Head of caudate nucleus (tissue), 42 donors: Measurements from ENCODE around the gene TEX52.
A peak's percentile ranks its signal among the peaks of the same experiment; 100 is the strongest.
"Not testable (repeated sequence)": the region's sequence is repeated elsewhere in the genome, so short reads cannot be mapped to it uniquely, and the experiment has no call there.

ENCODE experiments used
- DNase-seq, 42 donors: peaks; one replicate each; pipeline versions ENCODE4 v3.0.0 to v3.0.0-alpha.2; 2020 to 2021; ENCODE audit warnings: mixed read lengths in 7 of 42
- intact Hi-C: fragments of 100-400 bp; cut with DNase I; formaldehyde crosslinking; loops from one replicate; pipeline ENCODE4 v1.15.0; 2022

Gene TEX52

GRCh38 chr12:2876431-2877046 lies 19.7 kb upstream of the TEX52 start:
- peak in 4 of 42 donors; percentile 9 to 44 (median 16) for DNase-seq
- intact Hi-C loops, result loop anchor here (10.0 kb wide), 1 partner anchor 82 kb away; the partner anchor contains the start of gene FKBP4

- intact Hi-C loops, DNase-seq: not testable (repeated sequence)
Measured at GRCh38 chr12:2868986-2869632, 12.3 kb upstream of the TEX52 start.

GRCh38 chr12:2864198-2864597 lies 7.4 kb upstream of the TEX52 start:
- intact Hi-C loops, result no loop called here
- DNase-seq, result peak in 1 of 42 donors; percentile 6

- intact Hi-C loops, DNase-seq: not testable (repeated sequence)
Measured at GRCh38 chr12:2863402-2863801, 6.6 kb upstream of the TEX52 start.

GRCh38 chr12:2862876-2863275 lies 6.0 kb upstream of the TEX52 start:
- DNase-seq, result no peak
- intact Hi-C loops, result no loop called here

- no peak for DNase-seq
- intact Hi-C loops, result no loop called here
Measured at GRCh38 chr12:2860170-2860569, 3.3 kb upstream of the TEX52 start.

- intact Hi-C loops, result loop anchor here (10.0 kb wide), 1 partner anchor 176 kb away; no protein-coding TSS in a partner anchor
- no peak for DNase-seq
Measured at GRCh38 chr12:2858944-2859421, 2.1 kb upstream of the TEX52 start.

GRCh38 chr12:2858334-2858733 lies 1.5 kb upstream of the TEX52 start:
- intact Hi-C loops, result loop anchor here (10.0 kb wide), 1 partner anchor 176 kb away; no protein-coding TSS in a partner anchor
- no peak for DNase-seq

GRCh38 chr12:2857576-2857975 lies 737 bp upstream of the TEX52 start:
- intact Hi-C loops, result loop anchor here (10.0 kb wide), 1 partner anchor 177 kb away; no protein-coding TSS in a partner anchor

GRCh38 chr12:2856051-2856450 lies 788 bp downstream of the TEX52 start:
- intact Hi-C loops, result loop anchor here (10.0 kb wide), 1 partner anchor 179 kb away; no protein-coding TSS in a partner anchor
- no peak for DNase-seq

More at GRCh38 chr12:2857576-2857975, 737 bp upstream of the TEX52 start:
- DNase-seq, result no peak

GRCh38 chr12:2855546-2855945 lies 1.3 kb downstream of the TEX52 start:
- DNase-seq, result no peak
- intact Hi-C loops, result loop anchor here (10.0 kb wide), 1 partner anchor 179 kb away; no protein-coding TSS in a partner anchor

GRCh38 chr12:2854669-2855453 lies 2.0 kb downstream of the TEX52 start:
- intact Hi-C loops, result loop anchor here (10.0 kb wide), 1 partner anchor 180 kb away; no protein-coding TSS in a partner anchor
- no peak for DNase-seq

- peak; percentile 66 to 95 (median 87) for DNase-seq
- intact Hi-C loops, result loop anchor here (10.0 kb wide), 1 partner anchor 181 kb away; no protein-coding TSS in a partner anchor
Measured at GRCh38 chr12:2853626-2854025, 3.2 kb downstream of the TEX52 start.

GRCh38 chr12:2851931-2852330 lies 4.9 kb downstream of the TEX52 start:
- intact Hi-C loops, result loop anchor here (10.0 kb wide), 1 partner anchor 183 kb away; no protein-coding TSS in a partner anchor

GRCh38 chr12:2845280-2845679 lies 11.6 kb downstream of the TEX52 start:
- no peak for DNase-seq

More at GRCh38 chr12:2851931-2852330, 4.9 kb downstream of the TEX52 start:
- DNase-seq, result no peak

GRCh38 chr12:2844786-2845185 lies 12.1 kb downstream of the TEX52 start:
- intact Hi-C loops, result no loop called here
- no peak for DNase-seq

More at GRCh38 chr12:2845280-2845679, 11.6 kb downstream of the TEX52 start:
- intact Hi-C loops, result no loop called here

- intact Hi-C loops, result no loop called here
- DNase-seq, result no peak
Measured at GRCh38 chr12:2842948-2843347, 13.9 kb downstream of the TEX52 start.

- intact Hi-C loops, result no loop called here
- peak in 9 of 42 donors; percentile 12 to 60 (median 22) for DNase-seq
Measured at GRCh38 chr12:2841056-2841650, 15.7 kb downstream of the TEX52 start.

GRCh38 chr12:2836574-2836973 lies 20.3 kb downstream of the TEX52 start:
- DNase-seq, result no peak

More at GRCh38 chr12:2836574-2836973, 20.3 kb downstream of the TEX52 start:
- intact Hi-C loops, result no loop called here
